ENCODE results near the gene SERTAD2. TPM values are rescaled to one million over a fixed set of nuclear protein-coding genes. Genes with fewer than 3 reads are reported as not detected.

SERTAD2 gene
- total RNA-seq, 2 experiments from 2014 or later: 50.5 to 54.1 TPM

GRCh38 chr2:64625299-64626145 is 28.2 kb downstream of the SERTAD2 start:
- Mint-ChIP-seq H3K36me3 (ENCODE audit: low read depth) (peaks cover 2% of the 10 kb centered on the region), H3K9me3 (no peaks in the 10 kb centered on the region), H3K4me1 (ENCODE audit: low read depth) (no peaks in the 10 kb centered on the region), H3K27ac (no peak overlapping the region), H3K4me3 (no peak overlapping the region), H3K27me3 (no peaks in the 10 kb centered on the region)
- TF ChIP-seq CTCF (IDR thresholded peaks at IDR 0.05): no peak
- Histone ChIP-seq H3K36me3 (ENCODE audit: insufficient read depth, low read length) (no peaks in the 10 kb centered on the region), H3K4me3 (ENCODE audit: low read length) (no peak overlapping the region), H3K9me3 (ENCODE audit: control insufficient read depth in 1 of 2, insufficient read depth in 1 of 2, low read length in 2 of 2) (no peaks in the 10 kb centered on the region), H3K27ac (ENCODE audit: low read depth in 1 of 2, low read length in 2 of 2) (no peak overlapping the region), H3K27me3 (ENCODE audit: control insufficient read depth in 1 of 2, insufficient read depth in 2 of 2, low read length in 2 of 2) (no peaks in the 10 kb centered on the region), H3K4me1 (ENCODE audit: insufficient read depth, low read length) (no peaks in the 10 kb centered on the region)
- ChIA-PET CTCF (interaction anchor here (1.6 kb wide), 1 partner anchor 21 kb away, joined by 5 read pairs; no protein-coding TSS in a partner anchor), POLR2A (no interaction called here)
- DNase-seq: no peak
- intact Hi-C loops (cut with DNase I, micrococcal nuclease): no loop called here
- no peak for ATAC-seq (ENCODE audit: poor library complexity)

GRCh38 chr2:64624862-64625261 is 28.9 kb downstream of the SERTAD2 start:
- POLR2A ChIA-PET: no interaction called here
- no peak overlapping the region for H3K27ac ChIP-seq (ENCODE audit: low read depth in 1 of 2, low read length in 2 of 2)
- Mint-ChIP-seq H3K9me3 (no peaks in the 10 kb centered on the region), H3K4me3 (no peak overlapping the region), H3K4me1 (ENCODE audit: low read depth) (no peaks in the 10 kb centered on the region), H3K27ac (no peak overlapping the region), H3K36me3 (ENCODE audit: low read depth) (no peaks in the 10 kb centered on the region), H3K27me3 (no peaks in the 10 kb centered on the region)
- no peaks in the 10 kb centered on the region for H3K36me3 ChIP-seq (ENCODE audit: insufficient read depth, low read length)
- CTCF ChIA-PET: no interaction called here
- ATAC-seq (ENCODE audit: poor library complexity): no peak
- no peak for TF ChIP-seq CTCF (IDR thresholded peaks at IDR 0.05)
- no peaks in the 10 kb centered on the region for H3K9me3 ChIP-seq (ENCODE audit: control insufficient read depth in 1 of 2, insufficient read depth in 1 of 2, low read length in 2 of 2)
- no peaks in the 10 kb centered on the region for H3K27me3 ChIP-seq (ENCODE audit: control insufficient read depth in 1 of 2, insufficient read depth in 2 of 2, low read length in 2 of 2)
- no peak for DNase-seq
- no peaks in the 10 kb centered on the region for H3K4me1 ChIP-seq (ENCODE audit: insufficient read depth, low read length)
- H3K4me3 ChIP-seq (ENCODE audit: low read length): no peak overlapping the region
- intact Hi-C loops (cut with DNase I, micrococcal nuclease): no loop called here

GRCh38 chr2:64624108-64624610 is 29.6 kb downstream of the SERTAD2 start:
- ATAC-seq (ENCODE audit: poor library complexity): no peak
- no peaks in the 10 kb centered on the region for H3K27me3 Mint-ChIP-seq
- ChIA-PET CTCF (no interaction called here), POLR2A (no interaction called here)
- Histone ChIP-seq H3K9me3 (ENCODE audit: control insufficient read depth in 1 of 2, insufficient read depth in 1 of 2, low read length in 2 of 2) (no peaks in the 10 kb centered on the region), H3K36me3 (ENCODE audit: insufficient read depth, low read length) (no peaks in the 10 kb centered on the region), H3K4me1 (ENCODE audit: insufficient read depth, low read length) (no peaks in the 10 kb centered on the region), H3K27me3 (ENCODE audit: control insufficient read depth in 1 of 2, insufficient read depth in 2 of 2, low read length in 2 of 2) (no peaks in the 10 kb centered on the region), H3K4me3 (ENCODE audit: low read length) (no peak overlapping the region), H3K27ac (ENCODE audit: low read depth in 1 of 2, low read length in 2 of 2) (no peak overlapping the region)
- no peaks in the 10 kb centered on the region for H3K9me3 Mint-ChIP-seq
- DNase-seq: no peak
- no peaks in the 10 kb centered on the region for H3K36me3 Mint-ChIP-seq (ENCODE audit: low read depth)
- intact Hi-C loops (cut with DNase I, micrococcal nuclease): no loop called here
- no peak overlapping the region for H3K4me3 Mint-ChIP-seq
- no peak for TF ChIP-seq CTCF (IDR thresholded peaks at IDR 0.05)
- H3K4me1 Mint-ChIP-seq (ENCODE audit: low read depth): no peaks in the 10 kb centered on the region
- no peak overlapping the region for H3K27ac Mint-ChIP-seq
